SH-SY5Y (cell line): Measurements from ENCODE around the gene ARHGAP26.

Experiments
- GATA2 ChIP-seq: IDR thresholded peaks from 2 replicates; pipeline ENCODE4 v1.6.1; 2011; ENCODE audit warnings: mild to moderate bottlenecking, low read depth, low read length
- GATA3 ChIP-seq: IDR thresholded peaks from 2 replicates; pipeline ENCODE4 v1.6.1; 2011; ENCODE audit warnings: low read depth, mild to moderate bottlenecking, low read length, moderate library complexity

DNA sequence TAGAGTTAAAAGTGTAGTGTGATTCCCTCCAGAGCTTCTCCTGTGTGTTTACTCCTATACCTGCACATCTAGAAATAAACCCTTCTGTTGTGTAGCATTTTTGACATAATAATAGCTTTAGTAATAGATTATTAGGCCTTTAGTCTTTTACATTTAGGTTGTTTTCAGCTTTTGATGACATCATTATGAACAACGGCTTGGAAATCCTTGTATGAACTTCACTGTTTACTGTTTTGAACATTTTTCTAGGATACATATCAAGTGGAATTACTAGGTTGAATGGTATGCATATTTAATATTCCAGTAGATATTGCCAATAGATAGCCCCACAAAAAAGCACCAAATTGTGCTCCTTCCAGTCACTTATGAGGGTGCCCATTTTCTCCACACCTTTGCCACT is 174.0 kb downstream of the ARHGAP26 start:
- TF ChIP-seq GATA2 (no peak), GATA3 (no peak)
